ENCODE data around the gene AKAIN1.

Gene AKAIN1, protein sequence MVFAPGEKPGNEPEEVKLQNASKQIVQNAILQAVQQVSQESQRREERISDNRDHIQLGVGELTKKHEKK

DNA sequence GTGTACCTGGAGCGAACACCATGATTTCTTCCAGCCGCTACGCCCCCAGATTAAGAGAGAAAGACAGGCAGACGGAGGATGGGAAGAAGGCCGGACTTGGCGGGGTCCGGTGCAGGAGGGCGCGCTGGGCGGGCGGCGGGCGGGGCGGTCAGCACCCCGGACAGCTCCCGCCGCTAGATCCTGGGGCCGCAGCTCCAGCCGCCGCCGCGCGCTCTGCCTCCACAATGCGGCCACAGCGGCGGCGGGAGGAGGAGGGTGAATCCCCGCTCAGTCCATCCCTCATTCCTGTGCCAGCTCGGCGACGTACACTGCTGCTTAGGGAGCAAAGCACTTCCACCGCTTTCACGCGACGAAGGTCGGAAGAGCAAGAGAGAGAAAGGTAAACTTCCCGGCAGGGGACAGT is at the start of gene AKAIN1:
Gene AKAIN1, minus strand, starts transcription at position 226 of the 403 bp plus-strand sequence. Its CDS starts 204 bp downstream, at position 22.
- peak; percentile 14 for DNase-seq

DNA sequence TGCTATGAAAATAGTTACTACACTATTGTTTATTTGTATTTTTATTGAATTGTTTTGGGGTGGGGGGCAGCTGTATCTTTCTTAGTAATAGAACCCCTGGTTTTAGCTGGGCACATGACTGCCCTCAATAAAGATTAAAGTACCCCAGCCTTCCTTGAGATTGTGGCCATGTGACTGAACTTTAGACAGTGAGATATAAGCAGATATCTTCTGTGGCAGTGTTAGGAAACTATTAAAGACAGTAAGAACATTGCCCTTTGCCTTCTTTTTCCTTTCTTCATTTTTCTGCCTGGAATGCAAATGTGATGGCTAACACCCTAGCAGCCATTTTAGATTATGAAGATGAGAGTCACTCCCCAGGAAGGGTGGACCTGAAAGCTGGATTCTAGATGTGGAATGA is 47.9 kb upstream of the AKAIN1 start:
- DNase-seq, result no peak

DNA sequence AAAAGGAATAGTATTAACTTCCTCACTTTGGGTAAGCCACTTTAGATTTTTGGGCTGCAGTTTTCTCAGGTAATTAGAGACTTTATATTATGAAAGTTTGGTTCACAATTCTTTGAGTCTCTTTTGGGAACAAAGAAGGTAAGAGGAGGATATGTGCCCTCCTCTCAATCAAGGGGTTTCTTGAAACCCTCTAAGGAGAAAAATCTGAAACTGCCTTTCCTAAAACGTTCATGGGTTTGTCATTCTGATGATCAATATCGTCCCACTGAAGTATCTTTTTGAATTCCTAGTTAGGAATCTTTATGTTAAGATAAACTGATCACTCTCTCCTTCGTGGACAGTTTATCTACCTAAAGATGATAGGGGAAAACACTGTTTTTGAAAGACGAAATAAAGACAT is 42.4 kb upstream of the AKAIN1 start:
- DNase-seq, result no peak

DNA sequence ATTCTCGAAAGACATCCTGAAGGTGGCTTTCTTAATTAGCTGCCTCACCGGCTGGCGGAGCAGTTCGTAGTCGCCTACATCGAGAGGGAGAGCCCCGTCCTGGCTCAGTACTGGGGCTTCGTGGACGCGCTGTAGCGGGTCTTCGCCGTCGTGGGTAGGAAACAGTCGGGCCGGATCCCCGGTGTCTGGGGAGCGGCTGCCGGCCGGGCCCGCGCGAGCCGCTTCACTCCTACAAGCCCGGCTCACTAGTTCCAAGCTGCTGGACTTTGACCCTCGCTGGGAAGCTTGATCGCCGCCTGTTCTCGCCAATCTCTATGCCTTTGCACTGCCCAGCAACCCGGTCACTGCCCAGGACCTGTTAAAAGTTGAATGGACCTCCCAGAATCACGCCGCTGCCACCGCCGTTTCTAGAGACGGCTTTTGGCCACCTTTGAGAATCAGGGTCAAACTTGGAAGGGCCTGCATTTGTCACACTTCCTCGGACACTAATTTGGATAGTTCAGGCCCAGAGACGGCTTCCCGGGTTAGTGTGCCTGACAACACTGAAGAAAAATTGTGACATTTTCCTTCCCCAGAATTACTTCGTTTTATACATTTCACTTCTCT is 41.4 kb upstream of the AKAIN1 start:
- DNase-seq, result no peak

DNA sequence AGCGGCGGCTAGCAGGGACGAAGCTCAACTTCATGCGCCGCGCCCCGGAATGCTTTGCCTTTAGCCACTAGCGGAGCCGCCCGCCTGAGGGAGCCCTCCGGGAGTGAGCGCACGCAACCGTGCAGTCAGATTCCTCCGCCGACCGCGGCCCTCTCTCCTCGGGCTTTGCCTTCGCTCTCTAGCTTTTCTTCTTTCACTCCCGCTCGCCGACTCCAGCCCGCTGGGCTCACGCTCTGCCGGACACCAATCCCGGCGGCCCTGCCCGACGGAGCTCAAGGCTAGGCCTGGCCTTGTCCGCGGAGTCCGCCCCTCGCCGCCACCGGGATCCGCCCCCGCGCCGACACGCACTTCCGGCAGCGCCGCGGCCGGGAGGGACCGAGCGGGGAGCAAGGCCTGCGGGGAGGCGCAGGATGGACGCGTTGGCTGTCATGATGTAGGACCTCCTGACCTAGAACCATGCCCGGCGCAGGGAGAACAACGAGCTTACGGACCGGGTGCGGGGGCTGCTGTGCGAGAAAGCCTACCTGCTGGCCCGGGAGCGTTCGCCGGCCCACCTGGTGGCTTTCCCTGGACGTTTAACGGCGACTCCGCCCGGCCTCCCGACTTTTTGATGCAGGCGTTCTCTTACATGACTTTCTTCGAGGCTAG is 40.8 kb upstream of the AKAIN1 start:
- peak; percentile 64 for DNase-seq

DNA sequence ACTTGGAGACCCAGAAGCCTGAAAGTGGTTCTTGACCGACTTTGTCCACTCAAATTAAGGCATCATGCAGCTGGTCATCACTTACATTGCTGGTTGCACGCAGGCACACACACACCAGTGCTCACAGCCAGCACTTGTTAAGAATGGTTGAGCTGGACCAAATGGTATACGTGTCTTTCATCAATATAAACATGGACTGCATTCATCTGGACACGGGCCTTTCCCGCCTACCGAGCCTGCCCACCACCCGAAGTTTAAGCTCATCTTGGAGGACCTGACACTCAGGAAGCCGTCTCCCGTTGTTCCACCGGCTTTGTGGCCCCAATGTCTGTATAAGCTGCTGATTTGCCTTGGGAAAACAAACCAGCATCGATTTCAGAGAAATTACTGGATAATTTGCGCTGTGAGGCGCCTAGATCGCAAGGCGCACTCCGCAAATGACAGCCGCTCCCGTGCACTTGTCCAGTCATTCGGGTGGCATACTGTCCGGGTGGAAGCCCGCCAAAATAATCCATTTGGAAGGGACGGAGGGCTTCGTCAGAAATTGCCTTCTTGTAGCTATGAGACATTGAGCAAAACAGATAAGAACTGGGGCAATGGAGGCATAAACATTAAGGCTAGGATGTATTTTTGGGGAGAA is 40.1 kb upstream of the AKAIN1 start:
- DNase-seq, result no peak

DNA sequence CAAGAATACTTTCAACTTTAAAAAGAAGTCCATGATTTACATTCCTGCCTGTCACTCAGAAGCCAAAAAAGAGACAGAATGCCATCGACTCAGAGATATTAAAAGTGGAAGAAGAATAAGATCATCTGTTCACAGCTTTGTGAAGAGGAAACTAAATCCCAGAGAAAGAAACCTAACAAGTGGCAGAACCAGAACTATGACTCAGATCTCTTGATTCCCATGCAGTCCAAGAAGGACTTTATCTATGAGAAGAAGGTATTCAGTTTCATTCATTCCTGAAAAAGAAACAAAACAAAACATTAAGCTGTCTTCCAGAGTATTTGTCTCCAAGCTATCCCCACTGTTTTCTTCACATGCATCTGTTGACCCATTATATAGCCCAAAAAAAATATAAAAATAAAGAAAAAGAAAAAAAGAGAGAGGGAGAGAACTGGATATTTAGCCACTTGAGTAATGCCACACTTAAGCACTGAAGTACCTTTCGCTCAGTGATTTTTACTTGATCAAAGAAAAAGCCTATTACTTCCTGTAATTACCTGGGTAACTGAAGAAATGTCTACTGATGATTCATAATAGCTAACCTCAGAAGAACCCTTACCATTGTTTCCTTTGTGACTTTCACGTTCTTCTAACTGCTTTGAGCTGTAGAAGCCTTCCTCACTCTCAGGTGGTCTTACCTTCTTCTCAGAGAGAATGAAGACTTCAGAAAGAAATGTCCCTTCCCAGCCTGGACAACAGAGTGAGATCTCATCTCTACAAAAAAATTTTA is 17.7 kb upstream of the AKAIN1 start:
- no peak for DNase-seq

DNA sequence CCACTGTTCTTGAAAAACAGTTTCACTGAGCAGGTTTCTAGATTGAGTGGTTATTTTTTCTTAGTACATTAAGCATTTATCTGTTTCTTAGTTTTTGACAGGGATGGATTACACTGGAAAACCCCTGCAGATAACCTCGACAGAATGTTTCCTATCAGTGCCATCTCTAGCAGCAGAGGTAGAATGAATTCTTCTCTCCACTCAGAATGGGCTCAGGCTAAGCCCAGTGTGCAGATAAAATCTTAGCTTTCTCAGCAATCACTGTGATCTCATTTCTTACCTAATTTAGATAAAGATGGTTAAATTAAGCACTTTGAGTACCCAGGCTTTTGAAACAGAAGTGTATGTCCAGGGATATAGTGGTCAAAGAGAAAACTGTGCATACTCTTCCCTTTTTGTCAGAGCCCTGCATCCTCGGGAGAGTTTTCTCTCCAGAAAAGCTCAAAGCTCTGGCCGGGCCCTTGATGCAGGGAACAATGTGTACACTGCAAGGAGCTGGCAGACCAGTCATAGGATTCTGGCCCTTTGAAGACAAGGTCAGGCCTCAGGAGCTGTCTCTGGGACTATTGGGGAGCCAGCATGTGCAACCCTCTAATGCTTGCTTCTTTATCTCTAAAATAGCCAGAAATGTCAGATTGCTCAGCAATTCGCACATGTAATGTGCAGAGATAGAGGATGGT is 10.6 kb upstream of the AKAIN1 start:
- no peak for DNase-seq

DNA sequence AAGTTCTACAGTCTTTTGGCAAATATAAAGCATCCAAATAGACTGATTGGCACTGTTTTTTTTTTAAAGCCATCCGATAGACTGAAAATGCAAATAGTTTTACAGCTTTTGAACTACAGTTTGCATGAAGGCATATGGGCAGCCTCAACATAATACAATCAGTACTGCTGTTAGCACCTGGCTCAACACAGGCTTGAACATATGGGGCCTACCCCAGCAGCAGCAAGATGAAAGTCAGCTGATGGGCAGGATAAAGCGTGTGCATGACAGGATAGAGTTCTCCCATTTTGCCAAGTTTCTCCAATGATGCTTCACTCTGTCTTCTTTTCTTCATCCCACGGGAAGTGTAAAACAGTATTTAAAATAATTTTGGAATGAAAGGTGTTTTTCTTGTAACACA is 1.3 kb upstream of the AKAIN1 start:
- no peak for DNase-seq

DNA sequence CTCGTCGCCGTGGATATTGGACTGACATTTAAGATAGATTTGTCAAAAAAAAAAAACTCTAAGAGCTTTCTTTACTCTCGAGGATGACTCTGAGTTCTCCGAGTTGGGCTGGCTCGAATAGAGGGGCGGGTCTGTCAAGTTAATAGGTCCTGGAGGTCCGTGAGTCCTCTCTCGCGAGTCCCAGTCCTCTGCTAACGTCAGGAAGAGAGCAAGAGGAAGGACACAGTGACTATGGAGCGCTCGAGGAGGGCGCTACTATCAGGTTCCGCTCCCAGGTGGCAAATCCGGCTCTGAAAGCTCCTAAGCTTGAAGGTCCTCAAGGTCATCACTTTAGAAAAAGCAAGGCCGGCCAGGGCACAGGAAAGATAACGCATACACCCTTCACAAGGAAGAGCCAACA is 404 bp upstream of the AKAIN1 start:
- DNase-seq, result no peak

DNA sequence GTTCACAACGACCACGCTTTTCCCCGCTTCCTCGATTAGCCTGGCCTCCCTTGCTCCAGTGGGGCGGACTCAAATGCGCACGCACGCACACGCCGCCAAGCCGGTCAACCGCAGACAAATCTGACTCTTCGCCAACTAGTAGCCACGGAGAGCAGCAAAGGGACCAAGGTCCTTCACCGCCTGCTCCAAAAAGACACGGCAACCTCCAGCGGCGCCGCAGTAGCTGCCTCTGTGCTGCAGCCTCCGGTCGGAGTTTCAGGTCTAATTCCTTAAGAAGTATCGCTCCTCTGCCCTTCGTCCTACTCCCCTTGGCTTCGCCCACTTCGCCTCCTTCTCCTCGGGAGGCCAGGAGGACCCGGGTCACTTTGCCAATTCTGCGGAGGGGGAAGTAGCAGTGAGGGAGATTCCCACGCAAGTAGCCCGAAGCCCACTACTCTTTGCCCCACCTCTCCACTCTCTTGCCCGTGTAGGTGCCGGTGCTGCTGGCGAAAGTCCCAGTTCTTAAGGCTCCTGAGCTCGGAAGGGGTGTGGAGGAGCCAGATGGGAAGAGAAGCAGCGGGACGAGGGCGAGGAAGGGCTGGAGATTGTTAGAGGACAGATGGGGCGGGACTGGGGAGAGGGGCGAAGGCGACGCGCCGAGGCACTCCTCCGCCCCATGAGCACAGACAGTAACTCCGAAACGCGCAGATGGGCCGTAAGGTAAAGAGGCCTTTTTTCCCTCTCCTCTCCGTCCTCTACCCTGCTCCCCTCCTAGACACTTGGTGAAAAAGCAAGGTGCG is 615 bp downstream of the AKAIN1 start:
- DNase-seq, result no peak

DNA sequence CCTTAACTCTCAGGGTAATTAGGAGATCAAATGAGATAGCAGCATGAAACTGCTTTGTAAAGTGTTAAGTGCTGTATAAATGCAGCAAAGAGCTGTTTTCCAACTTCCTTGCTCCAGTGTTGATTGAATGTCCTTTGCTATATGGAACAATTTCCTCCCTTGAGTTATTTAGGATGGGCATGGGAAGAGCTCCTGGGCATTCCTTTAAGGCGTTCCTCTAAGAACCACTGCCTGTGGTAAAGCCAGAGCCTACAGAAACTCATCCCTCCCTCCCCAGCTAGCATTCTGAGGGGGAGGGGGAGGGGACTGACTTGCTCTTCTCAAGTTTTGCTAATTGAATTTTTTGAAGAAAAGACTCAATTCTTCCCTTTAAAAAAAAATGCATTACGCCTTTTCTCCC is 1.4 kb downstream of the AKAIN1 start:
- DNase-seq, result no peak

DNA sequence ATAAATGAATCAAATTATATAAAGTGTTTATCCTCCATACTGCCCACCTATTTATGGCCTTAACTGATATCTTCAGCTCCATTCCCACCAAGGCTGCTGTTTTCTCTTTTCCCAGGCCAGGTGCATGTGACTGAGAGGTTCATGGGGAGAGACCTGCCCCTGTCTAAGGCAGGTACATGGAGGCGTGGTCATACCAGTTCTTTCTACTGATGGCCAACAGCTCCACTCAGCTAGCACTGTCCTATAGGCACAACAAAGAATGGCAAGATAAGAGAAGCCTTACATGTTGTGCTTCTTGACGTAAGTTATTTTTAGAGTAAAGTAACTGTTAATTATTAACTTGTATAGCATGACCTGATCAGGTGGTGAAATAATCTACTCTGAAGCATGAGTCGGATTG is 16.8 kb downstream of the AKAIN1 start:
- no peak for DNase-seq

DNA sequence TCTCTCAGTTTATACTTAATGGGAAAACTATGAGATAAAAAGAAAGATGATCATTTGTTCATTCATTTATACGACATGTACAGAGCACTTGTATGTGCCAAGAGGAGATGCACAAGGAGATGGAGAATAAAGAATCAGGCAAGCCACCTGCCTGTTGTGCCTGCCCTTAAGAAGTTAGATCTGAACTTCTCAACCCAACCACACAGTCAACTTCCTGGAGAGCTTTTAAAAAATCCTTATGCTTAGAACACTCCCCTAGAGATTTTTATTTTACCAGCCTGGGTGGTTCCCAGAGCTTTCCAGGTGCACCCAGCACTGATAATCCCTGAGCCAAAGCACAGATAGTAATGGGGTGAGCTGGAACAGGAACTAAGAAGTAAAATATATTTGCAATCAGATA is 18.5 kb downstream of the AKAIN1 start:
- DNase-seq, result no peak

DNA sequence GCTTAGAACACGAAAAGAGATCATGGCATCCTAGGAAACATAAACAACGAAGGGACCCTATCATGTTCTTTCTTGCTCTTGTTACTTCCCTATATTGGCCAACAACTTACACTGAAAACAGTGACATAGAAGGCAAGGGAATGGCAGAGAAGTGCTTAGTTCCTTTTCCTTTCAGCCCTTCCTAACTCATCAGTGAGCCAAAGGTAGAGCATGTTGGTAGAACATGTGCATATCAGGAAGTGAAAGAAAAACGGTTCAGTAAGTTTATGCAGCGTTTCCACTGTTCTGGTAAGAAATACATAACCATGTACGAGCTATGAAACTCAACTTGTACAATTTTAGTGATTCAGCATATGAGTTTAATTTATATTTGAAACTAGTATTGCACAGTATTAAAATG is 21.7 kb downstream of the AKAIN1 start:
- DNase-seq, result no peak

DNA sequence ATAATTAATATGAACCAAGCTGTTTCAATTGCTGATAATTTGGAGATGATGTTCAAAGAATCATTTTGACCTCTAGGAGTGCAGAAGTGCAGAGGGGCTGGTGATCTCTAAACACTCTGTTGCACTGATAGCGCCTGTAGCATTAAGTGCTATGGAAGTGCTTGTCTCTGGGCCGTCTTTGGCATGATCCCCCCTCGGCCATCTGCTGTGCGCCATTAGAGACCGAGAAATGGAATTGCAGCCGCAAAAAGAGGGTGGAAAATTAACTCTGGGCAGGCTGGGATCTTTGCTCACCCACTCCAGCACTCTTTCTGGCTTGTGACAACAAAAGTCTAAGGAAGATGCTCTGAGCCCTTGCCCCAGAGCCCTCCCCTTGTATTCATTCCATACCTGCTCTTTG is 23.4 kb downstream of the AKAIN1 start:
- no peak for DNase-seq

DNA sequence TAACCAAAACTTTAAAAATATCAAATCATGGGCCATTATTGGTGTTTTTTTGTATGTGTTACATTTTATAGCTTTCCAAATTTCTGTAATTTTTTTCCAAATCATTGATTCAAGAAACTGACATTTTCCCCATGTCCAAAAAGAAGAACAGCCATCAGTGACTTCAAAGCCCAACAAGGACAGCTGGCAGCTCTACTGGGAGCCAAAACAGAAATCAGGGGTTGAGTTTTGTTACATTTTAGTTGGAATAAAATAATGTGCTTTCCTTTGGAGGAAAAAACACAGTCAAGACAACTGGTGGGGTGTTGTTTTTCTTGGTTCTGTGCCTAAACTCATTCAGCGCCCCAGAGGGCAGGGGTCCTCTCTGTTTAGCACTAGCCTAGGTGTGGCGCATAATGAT is 23.8 kb downstream of the AKAIN1 start:
- DNase-seq, result no peak

DNA sequence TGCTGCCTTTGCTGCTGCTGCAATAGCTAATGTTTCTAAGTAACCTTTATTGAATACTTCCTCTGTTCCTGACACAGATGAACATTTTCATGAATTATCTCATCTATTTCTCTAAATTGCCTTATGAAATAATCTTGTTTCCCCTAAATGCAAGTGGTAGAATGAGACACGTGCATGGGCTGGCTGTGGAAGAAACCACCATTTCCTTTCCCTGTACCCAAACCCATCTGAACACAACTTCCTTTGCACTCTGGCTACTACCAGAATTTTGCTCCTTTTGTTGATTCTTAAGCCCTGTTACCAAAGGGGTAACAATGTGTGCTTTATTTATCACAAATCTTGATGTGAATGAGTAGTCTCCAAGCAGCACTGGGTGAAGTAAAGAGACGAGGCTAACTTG is 29.2 kb downstream of the AKAIN1 start:
- DNase-seq, result no peak

DNA sequence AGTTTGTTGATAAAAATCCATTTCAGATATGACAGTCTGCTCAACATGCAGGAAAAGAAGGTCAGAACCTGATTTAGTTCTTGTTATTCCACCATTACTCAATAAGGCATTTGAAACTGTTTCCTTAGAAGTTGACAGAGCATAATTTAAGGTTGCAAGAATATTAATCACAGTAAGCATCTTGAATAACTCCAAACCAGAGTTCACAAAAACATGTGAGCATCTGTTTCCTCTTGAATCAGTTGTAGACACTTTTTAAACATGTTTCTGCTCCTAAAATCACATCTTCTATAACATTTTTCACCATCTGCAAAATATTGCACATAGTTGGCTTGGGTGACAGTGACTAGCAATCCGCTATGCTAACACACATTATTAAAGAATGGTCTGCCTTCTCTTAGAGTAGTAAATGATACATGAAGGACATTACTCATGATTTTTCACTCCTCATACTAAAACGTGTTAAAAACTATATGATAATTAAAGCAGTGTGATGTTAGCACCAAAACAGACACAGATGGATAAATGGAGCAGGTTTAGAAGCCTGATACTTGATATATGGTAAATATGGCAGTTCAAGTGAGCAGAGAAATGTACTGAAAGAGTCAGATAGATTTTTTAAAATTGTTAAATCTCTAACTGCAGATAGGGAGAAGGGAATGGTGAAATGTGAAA is 30.3 kb downstream of the AKAIN1 start:
- DNase-seq, result no peak

DNA sequence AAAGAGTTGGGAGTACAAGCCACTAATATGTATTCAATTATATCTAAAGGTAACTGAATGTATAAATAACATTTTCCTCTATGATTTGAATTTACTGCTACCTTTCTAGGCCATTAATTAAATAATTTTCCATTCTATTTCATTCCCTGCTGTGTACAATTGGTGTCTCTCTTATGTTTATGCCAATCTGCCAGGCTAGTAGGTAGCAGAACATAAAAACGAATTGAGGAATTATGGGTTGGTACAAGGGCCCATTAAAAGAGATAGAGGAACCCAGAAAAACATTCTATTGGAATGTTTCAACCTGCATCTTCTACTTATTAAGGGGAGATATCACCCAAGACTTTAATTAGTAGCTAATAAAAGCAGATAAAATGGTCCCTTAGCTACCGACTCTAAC is 32.2 kb downstream of the AKAIN1 start:
- DNase-seq, result no peak

DNA sequence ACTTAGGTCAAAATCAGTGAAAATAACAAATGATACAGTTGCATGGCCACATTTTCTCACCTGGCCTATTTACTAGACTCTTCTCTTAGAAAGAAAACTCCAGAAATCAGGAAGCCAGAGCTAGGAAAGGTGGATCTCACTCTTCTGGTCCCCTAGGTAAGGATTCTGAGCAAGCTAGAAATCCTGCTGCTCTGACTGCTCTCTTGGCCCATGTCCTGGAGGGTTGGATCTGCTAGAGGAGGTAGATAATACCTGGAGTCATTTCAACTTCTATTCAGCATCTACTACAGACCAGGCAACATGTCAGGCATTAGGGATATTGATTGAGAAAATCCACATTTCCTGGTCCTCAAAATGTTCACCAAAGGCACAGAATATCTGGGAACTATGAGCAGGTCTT is 34.9 kb downstream of the AKAIN1 start:
- DNase-seq, result no peak

DNA sequence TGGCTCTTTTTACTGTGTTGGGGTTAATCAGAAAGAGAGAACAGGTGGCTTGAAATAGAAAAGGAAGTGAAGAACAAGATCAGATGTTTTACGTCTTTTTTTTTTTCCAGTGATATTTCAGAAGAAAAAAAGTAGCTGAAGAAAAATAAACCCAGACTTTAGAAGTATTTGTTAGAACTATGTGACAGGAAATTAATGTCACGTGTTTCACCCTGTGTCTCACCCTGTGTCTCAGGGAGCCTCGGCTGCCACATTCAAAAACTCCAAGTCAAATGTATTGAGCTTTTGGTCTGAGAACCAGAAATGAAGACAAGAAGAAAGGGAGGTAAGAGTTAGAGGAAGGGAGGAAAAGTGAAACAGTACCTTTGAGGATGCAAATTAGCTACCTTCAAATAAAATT is 38.0 kb downstream of the AKAIN1 start:
- no peak for DNase-seq
